Raji (cell line): ENCODE measurements around the gene CPNE7.

Experiments
- POLR2A ChIP-seq: IDR thresholded peaks from 2 replicates; pipeline ENCODE4 v1.6.1; 2011; ENCODE audit warnings: low read depth, low read length, control low read depth; ENCODE audit not compliant: insufficient read depth

Gene CPNE7

GRCh38 chr16:89583895-89584644 lies 8.5 kb downstream of the CPNE7 start:
- no peak for TF ChIP-seq POLR2A

GRCh38 chr16:89584768-89585549 lies 9.4 kb downstream of the CPNE7 start:
- TF ChIP-seq POLR2A = no peak

DNA sequence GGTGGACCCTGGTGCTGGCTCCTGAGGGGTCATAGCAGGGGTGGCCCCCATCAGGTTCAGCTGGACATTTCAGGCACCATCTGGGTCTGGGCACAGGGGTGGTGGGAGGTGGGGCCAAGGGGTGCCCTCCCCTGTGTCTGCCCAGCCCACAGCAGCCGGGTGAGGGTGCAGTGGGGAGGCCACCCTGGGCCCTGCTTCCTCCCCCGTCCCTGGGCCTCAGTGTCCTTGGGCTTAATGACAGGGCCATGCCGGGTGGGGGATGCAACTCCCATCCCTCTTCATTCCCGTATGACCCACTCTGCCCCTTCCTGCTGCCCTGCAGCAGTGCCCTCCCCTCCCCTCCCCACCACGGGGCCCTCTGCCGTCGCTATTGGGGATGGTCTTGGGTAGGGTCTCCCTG lies 10.7 kb downstream of the CPNE7 start:
- TF ChIP-seq POLR2A = no peak

DNA sequence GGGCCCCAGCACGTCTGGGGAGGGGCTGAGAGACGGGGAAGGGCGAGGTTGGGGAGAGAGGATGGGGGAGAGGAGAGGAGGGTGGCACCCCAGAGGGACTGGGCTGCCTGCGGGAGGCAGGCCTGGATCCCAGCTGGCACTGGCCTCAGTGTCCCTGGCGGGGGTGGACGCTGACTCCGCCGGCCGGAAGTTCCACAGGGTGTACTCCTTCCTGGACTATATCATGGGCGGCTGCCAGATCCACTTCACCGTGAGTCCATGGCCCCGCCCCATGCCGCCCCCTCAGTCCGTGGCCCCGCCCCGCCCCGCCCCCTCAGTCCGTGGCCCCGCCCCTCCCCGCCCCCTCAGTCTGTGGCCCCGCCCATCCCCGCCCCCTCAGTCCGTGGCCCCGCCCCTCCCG lies 11.3 kb downstream of the CPNE7 start:
- TF ChIP-seq POLR2A = no peak

- no peak for TF ChIP-seq POLR2A
These were observed 13.0 kb downstream of the CPNE7 start for GRCh38 chr16:89588413-89589109.

- TF ChIP-seq POLR2A = no peak
These were observed 13.8 kb downstream of the CPNE7 start for GRCh38 chr16:89589241-89589926.

GRCh38 chr16:89593841-89594240 lies 18.3 kb downstream of the CPNE7 start:
- no peak for TF ChIP-seq POLR2A

GRCh38 chr16:89595330-89596060 lies 19.9 kb downstream of the CPNE7 start:
- no peak for TF ChIP-seq POLR2A

GRCh38 chr16:89596061-89596689 lies 20.6 kb downstream of the CPNE7 start:
- no peak for TF ChIP-seq POLR2A

DNA sequence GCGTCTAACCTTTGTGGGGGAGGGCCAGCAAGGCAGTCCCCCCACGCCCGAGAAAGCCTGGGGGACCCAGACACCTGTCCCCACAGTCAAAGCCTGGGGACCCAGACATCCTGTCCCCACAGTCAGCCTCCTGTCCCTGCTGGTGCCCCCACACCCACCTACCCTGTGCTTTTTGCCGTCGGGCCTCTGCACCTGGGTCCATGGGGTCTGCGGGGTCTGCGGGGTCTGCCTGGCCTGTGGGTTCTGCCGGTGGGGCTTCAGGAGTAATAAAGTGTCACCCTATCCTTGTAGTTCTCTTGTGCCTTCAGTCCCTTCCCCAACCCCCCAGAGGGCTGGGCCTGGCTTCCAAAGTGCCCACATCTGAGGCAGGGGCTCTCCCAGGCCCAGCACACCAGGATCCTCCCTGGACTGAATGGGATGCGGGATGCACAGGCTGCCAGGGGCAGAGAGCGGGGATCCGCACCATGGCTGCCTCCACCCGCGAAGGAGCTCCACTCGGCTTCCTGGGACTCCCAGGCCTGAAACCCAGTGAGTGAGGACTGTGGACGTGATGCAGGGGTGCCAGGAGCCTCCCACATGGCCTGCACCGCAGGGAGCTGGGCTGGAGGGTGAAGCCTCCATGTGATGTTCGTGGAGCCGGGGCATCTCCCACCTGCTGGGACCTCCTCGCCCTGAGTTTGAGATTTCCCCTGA lies 21.5 kb downstream of the CPNE7 start:
- no peak for TF ChIP-seq POLR2A

GRCh38 chr16:89598199-89598598 lies 22.6 kb downstream of the CPNE7 start:
- TF ChIP-seq POLR2A = no peak

DNA sequence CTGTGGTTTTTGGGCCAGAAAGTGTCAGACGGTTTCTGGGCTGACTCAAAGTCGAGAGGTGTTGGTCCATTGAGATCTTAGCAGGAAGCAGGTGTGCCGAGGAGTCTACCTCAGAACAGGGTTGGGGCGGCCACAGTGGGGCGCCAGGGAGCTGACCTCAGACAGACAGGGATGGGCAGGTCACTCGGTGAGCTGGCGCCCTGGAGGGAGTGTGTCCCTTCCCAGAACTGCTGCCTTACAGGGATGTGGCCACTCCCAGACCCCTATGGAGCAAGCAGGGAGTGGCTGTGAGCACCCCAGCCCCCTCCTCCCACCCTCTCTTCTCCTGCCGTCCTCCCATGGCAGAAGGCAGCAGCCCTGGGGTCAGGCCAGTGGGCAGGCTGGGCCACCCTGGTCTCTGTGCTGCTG lies 23.9 kb downstream of the CPNE7 start:
- no peak for TF ChIP-seq POLR2A

- TF ChIP-seq POLR2A = no peak
These were observed 24.3 kb downstream of the CPNE7 start for GRCh38 chr16:89599902-89600301.
